HG02884 (cell line): ENCODE results near the gene ZRANB3.
"Not testable (repeated sequence)": the region's sequence is repeated elsewhere in the genome, so short reads cannot be mapped to it uniquely, and the experiment has no call there.

Experiments
- ATAC-seq: cut with Tn5 transposase; IDR thresholded peaks from one replicate; pipeline ENCODE4 v1.9.1; 2021; ENCODE audit warnings: mild to moderate bottlenecking, moderate library complexity; ENCODE audit not compliant: unreplicated experiment

ZRANB3 gene

DNA sequence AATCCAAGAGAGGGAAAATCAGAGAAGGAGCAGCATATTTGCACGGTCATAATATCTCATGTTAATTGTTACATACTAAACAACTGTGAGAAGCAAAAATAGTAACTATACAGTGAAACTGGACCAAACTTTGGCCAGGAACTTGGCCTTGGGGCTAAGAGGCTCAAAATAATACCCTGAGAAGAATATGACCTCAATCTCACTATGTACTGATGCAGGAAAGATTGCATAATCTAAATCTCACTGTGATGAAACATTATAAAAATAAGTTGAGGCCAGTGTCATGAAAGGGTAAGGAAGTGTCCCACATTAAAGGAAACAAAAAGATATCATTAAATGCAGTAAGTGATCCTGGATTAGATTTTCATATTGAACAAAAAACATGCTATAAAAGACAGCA lies 36.5 kb downstream of the ZRANB3 start:
- no peak for ATAC-seq

DNA sequence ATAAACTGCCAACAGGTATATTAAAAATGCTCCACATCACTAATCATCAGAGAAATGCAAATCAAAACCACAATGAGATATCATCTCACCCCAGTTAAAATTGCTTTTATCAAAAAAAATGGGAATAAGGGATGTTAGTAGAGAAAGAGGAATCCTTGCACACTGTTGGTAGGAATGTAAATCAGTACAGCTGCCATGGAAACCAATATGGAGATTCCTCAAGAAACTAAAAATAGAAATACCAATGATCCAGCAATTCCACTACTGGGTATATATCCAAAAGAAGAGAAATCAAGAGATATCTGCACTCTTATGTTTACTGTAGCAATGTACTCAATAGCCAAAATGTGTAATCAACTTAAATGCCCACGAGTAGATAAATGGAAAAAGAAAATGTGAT lies 40.6 kb downstream of the ZRANB3 start:
- ATAC-seq = no peak

DNA sequence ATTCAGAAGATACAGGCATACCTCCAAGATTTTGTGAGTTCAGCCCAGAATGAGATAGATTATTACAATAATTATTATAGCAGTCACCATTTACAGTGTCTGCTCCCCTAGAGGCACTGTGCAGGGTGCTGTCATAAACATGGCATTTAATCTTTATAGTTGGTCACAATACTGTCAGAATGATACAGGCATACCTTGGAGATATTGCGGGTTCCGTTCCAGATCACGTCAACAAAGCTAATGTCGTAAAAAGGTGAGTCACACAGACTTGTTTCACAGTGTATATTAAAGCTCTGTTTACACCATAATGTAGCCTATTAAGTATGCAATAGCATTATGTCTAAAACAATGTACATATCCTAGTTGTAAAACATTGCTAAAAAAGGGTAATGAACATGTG lies 45.6 kb downstream of the ZRANB3 start:
- no peak for ATAC-seq

DNA sequence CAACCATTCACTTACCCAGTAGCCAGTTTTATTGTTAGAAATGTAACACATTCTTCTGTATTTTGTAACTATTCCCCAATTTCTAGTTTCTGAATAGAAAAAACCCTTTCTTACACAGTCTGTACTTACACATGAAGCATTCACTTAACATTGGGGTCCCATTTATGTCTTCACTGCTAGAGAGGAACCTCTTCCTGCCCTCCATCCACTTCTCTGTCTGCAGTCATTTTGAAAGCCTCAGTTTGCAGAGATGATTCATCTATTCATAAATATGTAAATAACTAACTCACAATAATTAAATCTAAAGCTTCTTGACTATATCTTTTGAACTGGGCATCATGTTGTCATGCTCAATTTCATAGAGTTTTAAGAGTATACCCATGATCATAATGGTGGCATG lies 55.9 kb downstream of the ZRANB3 start:
- no peak for ATAC-seq

DNA sequence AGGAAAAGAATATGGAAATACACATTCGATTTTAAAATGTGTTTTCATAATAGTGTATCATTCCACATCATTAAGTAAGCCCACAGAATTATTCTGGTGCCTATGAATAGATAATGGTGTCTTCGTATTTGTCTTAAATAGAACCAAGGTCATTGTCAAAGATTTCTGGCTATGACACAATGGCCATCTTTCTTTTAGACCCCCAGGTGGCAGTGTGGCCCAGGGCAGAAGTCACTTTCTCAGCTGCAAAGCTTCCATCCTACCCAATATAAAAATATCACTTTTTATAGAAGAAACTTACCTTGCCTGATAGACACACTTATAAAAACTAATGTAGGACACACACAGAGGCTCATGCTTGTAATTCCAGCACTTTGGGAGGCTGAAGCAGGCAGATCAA lies 57.5 kb downstream of the ZRANB3 start:
- no peak for ATAC-seq

DNA sequence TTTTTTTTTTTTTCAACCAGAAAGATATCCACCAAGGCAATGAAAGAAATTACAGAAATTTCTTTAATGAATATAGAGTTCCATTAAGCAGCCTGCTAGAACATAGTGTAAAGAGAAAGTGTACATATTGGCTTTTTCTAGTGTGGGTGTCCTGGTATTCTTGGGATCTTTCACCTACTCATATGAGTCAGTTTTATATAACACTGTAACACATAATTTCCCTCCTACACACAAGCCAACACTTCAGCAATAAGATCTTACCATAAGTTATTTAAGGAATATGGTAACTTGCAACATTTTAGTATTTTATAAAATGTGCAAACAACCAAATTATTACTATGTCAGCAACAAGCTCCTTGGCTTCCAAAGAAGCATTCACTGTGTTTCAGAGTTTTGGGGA lies 59.9 kb downstream of the ZRANB3 start:
- ATAC-seq = no peak

DNA sequence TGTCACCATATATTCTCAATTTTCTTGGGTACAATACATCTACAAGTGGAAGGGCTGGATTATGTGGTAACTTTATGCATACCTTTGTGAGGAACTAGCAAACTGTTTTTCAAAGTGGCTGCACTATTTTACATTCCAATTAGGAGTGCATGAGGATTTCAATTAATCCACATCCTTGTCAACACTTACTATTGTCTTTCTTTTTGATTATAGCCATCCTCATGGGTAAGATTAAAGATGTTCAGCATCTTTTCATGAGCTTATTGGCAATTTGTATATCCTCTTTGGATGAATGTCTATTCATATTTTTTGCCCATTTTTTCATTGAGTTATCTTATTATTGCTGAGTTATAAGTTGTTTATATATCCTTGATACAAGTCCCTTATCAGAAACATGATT lies 73.7 kb downstream of the ZRANB3 start:
- no peak for ATAC-seq

DNA sequence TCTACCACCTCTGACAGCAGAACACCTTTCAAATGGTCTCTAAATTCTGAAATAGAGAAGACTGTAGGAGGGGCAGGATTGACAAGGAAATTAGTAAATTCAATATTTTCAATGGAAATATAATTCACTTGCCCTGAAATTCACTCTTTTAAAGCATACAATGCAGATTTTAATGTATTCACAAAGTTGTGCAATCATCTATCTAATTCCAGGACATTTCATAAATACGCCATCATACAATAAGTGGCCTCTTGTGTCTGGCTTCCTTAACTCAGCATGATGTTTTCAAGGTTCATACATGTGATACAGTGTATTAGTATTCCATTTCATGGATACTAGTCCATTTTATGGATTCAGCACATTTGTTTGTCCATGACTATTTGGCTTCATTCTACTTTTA lies 74.2 kb downstream of the ZRANB3 start:
- no peak for ATAC-seq

DNA sequence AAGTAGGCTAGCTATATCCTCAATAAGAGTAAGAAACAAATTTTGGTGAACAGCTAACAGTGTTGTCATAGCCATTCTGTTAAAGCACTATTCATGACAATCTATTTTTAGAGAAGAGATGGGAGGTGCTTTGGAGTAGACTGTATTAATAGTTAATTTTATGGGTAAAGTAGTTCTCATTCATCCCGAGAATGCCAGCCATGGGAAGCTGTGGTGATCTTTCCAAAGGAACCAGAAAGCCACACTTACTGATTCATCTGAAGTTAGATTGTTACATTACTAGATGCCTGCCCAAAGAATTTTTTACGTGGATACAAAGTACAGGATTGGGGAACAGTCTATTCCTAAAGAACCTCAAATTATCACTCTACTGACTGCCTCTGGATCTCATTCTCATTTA lies 74.6 kb downstream of the ZRANB3 start:
- no peak for ATAC-seq

DNA sequence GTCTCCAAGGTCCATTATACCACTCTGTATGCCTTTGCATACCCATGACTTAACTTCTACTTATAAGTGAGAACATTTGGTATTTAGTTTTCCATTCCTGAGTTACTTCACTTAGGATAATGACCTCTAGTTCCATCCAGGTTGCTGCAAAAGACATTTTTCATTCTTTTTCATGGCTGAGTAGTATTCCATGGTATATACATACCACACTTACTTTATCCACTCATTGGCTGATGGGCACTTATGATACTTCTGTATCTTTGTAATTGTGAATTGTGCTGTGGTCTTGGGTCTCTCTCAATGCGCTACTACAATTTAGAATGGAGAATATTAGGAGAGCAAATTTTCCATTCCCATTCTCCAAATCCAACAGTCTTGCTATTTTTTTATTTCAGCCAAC lies 76.4 kb downstream of the ZRANB3 start:
- no peak for ATAC-seq

DNA sequence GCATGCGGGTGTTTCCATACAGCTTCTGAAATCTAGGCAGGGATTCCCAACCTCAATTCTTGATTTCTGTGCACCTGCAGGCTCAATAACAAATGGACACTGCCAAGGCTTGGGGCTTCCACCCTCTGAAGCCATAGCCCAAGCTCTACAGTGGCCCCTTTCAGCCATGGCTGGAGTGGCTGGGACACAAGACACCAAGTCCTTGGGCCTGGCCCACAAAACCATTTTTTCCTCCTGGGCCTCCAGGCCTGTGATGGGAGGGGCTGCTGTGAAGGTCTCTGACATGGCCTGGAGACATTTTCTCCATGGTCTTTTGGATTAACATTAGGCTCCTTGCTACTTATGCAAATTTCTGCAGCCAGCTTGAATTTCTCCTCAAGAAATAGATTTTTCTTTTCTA lies 78.0 kb downstream of the ZRANB3 start:
- ATAC-seq = not testable (repeated sequence)

DNA sequence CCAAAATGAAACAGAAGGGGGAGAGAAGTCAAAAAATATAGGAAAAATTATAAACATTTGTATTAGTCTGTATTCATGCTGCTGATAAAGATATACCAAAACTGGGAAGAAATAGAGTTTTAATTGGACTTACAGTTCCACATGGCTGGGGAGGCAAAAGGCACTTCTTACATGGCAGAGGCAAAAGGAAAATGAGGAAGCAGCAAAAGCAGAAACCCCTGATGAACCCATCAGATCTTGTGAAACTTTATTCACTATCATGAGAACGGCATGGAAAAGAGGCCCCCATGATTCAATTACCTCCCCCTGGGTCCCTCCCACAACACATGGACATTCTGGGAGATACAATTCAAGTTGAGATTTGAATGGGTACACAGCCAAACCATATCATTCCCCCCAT lies 79.1 kb downstream of the ZRANB3 start:
- no peak for ATAC-seq

DNA sequence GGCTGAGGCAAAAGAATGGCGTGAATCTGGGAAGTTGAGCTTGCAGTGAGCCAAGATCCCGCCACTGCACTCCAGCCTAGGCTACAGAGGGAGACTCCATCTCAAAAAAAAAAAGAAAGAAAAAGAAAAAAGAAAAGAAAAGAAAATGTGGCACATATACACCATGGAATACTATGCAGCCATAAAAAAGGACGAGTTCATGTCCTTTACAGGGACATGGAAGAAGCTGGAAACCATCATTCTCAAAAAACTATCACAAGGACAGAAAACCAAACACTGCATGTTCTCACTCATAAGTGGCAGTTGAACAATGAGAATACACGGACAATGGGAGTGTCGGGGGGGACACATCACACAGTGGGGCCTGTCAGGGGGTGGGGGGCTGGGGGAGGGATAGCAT lies 88.0 kb downstream of the ZRANB3 start:
- not testable (repeated sequence) for ATAC-seq

DNA sequence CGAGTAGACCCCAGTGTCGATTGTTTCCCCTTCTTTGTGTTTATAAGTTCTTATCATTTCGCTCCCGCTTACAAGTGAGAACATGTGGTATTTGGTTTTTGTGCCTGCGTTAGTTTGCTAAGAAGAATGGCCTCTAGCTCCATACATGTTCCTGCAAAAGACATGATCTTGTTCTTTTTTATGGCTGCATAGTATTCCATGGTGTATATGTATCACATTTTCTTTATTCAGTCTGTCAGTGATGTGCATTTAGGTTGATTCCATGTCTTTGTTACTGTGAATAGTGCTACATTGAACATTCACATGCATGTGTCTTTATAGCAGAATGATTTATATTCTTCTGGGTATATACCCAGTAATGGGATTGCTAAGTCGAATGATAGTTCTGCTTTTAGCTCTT lies 95.9 kb downstream of the ZRANB3 start:
- not testable (repeated sequence) for ATAC-seq

DNA sequence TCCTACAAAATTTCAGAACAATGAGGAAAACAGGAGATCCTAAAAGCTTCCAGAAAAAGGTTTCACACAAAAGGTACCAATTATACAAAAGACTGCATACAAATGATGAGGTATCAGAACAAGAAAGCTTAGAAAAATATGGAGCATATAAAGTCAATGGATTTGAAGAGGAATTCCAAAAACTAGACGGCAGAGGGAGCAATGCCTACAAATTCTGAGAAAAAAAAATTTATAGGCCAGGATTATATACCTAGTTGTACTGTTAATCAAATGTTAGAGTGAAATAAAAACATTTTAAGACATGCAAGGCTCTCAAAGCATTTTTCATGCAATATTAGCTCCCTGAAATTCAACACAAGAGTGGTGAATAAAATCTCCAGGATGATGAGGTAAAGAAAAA lies 106.2 kb downstream of the ZRANB3 start:
- no peak for ATAC-seq

DNA sequence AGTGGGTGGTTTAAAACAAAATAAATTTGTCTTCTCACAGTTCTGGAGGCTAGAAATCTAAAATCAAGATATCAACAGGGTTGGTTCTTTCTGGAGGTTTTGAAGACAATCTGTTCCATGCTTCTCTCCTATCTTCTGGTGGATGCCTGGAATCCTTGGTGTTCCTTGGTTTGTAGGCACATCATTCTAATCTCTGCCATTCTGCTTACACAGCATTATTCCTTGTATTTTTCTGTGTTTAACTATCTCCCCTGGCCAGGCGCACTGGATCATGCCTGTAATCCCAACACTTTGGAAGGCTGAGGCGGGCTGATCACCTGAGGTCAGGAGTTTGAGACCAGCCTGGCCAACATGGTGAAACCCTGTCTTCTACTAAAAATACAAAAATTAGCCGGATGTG lies 108.1 kb downstream of the ZRANB3 start:
- ATAC-seq = no peak

DNA sequence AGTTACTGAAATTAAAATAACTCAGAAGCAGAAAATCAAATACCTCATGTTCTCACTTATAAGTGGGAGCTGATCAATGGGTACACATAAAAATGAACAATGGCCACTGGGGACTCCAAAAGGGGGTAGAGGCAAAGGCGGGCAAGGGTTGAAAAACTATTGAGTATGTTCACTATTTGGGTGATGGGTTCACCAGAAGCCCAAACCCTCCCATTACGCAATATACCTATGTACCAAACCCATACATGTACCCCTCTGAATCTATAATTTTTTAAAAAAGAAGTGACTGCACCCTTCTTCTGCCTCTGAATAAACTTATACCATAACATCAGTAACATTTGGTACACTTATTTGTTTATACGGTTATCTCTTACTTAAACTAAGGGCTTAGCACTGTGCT lies 119.4 kb downstream of the ZRANB3 start:
- ATAC-seq = no peak

DNA sequence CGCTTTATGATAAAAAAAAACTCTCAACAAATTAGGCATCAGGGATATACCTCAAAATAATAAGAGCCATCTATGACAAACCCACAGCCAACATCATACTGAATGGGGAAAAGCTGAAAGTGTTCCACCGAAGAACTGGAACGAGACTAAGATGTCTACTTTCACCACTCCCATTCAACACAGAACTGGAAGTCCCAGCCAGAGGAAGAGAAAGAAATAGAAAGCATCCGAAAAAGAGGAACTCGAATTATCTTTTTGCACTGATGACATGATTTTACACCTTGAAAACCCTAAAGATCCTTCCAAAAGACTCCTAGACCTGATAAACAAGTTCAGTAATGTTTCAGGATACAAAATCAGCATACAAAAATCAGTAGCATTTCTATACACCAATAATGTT lies 121.6 kb downstream of the ZRANB3 start:
- no peak for ATAC-seq

DNA sequence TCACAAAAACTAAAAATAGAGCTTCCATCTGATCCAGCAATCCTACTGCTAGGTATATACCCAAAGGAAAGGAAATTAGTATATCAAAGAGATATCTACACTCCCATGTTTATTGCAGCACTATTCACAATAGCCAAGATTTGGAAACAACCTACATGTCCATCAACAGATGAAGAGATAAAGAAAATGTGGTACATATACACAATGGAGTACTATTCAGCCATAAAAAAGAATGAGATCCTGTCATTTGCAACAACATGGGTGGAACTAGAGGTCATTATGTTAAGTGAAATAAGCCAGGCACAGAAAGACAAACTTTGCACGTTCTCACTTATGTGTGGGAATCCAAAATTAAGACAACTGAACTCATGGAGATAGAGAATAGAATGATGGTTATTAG lies 134.8 kb downstream of the ZRANB3 start:
- not testable (repeated sequence) for ATAC-seq

DNA sequence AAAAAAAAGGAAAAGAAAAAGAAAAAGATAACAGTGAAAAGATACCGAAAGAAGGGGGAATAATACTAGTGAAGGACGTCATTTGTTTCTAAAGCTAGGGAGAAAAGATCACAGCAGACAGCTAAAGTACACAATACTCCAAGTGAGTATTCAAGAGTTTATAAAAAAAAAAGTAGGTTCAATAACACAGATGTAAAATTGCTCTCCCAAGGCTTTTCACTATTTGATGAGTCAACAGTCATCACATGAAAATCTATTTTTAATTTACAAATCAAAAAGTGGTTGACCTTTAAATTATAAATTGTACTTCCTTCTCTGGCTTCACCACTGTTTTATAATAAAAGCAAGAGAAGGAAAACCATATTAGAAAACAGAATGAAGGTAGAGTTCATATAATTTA lies 144.0 kb downstream of the ZRANB3 start:
- ATAC-seq = no peak

DNA sequence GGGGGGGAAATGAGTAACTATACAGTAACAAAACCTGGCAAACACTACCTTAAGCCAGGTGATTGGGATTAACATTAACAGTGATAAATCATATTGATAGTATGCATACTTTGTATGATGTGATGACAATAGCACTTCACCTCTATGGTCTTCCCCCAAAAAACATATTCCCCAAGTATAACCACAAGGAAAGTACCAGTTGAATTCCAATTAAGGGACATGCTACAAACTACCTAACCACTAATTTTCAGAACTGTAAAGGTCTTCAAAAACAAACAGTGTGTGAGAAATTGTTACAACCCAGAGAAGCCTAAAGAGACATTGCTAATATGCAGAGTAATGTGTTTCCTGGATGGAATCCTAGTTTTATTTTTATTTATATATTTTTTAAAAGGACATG lies 152.4 kb downstream of the ZRANB3 start:
- ATAC-seq = no peak

DNA sequence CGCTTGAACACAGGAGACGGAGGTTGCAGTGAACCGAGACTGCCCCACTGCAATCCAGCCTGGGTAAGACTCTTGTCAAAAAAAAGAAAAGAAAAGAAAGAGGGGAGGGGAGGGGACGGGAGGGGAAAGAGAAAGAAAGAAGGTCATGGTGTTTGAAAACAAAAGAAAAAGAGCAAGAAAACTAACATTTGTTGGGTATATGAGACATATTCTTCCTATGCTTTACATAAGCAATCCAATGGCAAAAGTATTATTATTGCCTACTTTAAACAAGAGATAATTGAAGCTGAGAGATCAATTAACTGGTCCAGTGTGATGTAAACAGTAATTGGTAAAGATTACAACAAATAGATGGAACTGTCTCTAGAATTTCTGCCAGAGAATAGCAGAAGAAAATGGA lies 157.3 kb downstream of the ZRANB3 start:
- ATAC-seq = no peak

DNA sequence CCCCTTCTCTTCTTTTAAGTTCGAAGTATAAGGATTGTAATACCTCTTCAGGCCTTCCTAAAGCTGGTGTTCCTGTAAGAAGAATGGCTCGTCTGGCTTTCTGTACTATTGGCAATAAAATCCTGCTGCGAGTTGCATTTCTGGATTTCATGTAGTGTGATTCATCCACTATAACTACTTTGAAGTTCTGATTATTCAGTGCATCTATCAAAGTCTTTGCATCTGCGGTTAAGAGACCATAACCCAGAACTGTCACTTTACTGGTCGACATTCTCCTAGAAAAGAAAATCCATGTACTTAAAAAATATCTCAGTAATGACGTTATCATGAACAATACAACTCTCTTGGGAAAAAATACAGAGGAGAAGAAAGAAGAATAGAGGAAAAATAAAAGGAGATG lies 181.1 kb downstream of the ZRANB3 start:
- ATAC-seq = no peak

DNA sequence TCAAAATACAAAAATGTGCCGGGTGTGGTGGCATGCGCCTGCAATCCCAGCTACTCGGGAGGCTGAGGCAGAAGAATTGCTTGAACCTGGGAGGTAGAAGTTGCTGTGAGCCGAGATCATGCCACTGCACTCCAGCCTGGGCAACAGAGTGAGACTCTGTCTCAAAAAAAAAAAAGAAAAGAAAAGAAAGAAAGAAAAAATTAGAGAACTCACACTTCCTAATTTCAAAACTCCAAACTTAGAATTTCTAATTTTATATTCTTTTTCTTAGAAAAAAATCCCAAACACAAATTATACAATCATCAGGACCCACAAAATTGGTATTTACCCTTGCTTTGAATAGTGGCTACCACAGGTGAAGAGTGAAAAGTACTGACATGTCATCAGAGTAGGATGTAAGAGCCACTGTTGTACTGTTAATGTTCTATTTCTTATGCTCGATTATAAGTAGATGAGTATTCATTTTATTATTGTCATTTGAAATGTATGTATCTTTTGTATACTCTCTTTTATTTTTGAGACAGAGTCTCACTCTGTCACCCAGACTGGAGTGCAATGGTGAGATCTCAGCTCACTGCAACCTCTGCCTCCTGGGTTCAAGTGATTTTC lies 182.8 kb downstream of the ZRANB3 start:
- not testable (repeated sequence) for ATAC-seq
